Esophagus (tissue), 2 donors: ENCODE measurements around the gene SLC5A3. TPM values are rescaled to one million over a fixed set of nuclear protein-coding genes. Genes with fewer than 3 reads are reported as not detected.

Source experiments
- H3K27ac ChIP-seq, 2 donors: one replicate each; pipeline ENCODE4 v1.5.1; 2013; ENCODE audit warnings: low read depth in 2 of 2, mild to moderate bottlenecking in 2 of 2, inconsistent platforms in 1 of 2, low read length in 1 of 2, moderate library complexity in 1 of 2
- H3K27me3 ChIP-seq, 2 donors: one replicate each; pipeline ENCODE4 v1.6.1; 2013; ENCODE audit warnings: low read length in 2 of 2, control low read depth in 1 of 2, mild to moderate bottlenecking in 1 of 2; ENCODE audit not compliant: insufficient read depth in 2 of 2, control insufficient read depth in 1 of 2
- H3K36me3 ChIP-seq, 2 donors: one replicate each; pipeline ENCODE4 v1.6.1; 2013; ENCODE audit warnings: low read length in 1 of 2; ENCODE audit not compliant: control insufficient read depth in 2 of 2, insufficient read depth in 2 of 2
- H3K4me1 ChIP-seq, 2 donors: one replicate each; pipeline ENCODE4 v1.6.1; 2013; ENCODE audit warnings: low read length in 1 of 2; ENCODE audit not compliant: control insufficient read depth in 2 of 2, insufficient read depth in 2 of 2
- H3K4me3 ChIP-seq, 2 donors: one replicate each; pipeline ENCODE4 v1.5.1; 2013; ENCODE audit warnings: low read length in 2 of 2, mild to moderate bottlenecking in 2 of 2, low read depth in 1 of 2, moderate library complexity in 1 of 2
- H3K9me3 ChIP-seq, 2 donors: one replicate each; pipeline ENCODE4 v1.6.1; 2013; ENCODE audit warnings: mild to moderate bottlenecking in 2 of 2, low read depth in 1 of 2, low read length in 1 of 2, moderate library complexity in 1 of 2; ENCODE audit not compliant: control insufficient read depth in 2 of 2, insufficient read depth in 1 of 2
- WGBS, 2 donors: extraction: QIAGEN DNeasy Blood & Tissue Kit; methylation state at CpG; one replicate each; pipeline ENCODE4 v1.1.7; 2013; 5-methylcytosine and 5-hydroxymethylcytosine counted together
- polyA plus RNA-seq, 2 donors: library from polyadenylated mRNA; stranded (reverse); fragments of 200-250 nt; gene quantifications; one replicate each; pipeline ENCODE4 v1.2.3, GENCODE V29; 2013
- donor health status: healthy with polysubstance abuse.
- donor health status: Bipolar disorder and iron deficiency.

SLC5A3 gene
- polyA plus RNA-seq, 2 donors = 1.4 to 1.6 TPM

GRCh38 chr21:34093083-34093482 lies 19.7 kb downstream of the SLC5A3 start:
- Histone ChIP-seq H3K9me3 (no peaks in the 10 kb centered on the region), H3K4me1 (no peaks in the 10 kb centered on the region), H3K36me3 (peaks cover 9 to 12% of the 10 kb centered on the region in 2 donors), H3K27ac (no peak overlapping the region), H3K4me3 (no peak overlapping the region), H3K27me3 (no peaks in the 10 kb centered on the region)
- WGBS, 2 donors = 76 to 79% methylated on average over 3 of the region's 3 CpGs

DNA sequence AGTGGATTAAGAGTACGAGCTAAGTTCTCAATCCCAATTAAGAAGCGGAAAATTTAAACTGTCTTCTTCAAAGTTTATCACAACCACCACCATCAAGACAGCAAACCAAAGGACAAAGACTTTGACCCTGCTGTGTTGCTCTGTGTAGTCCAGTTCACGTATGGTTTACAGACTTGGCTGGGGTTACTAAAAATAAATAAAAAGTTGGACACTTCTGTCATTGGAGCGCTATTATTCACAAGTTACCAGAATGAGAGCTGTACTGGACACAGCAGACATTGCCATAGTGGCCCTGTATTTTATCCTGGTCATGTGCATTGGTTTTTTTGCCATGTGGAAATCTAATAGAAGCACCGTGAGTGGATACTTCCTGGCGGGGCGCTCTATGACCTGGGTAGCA lies 21.6 kb downstream of the SLC5A3 start:
- Histone ChIP-seq H3K36me3 (peaks cover 9 to 12% of the 10 kb centered on the region in 2 donors), H3K27me3 (no peaks in the 10 kb centered on the region), H3K4me1 (no peaks in the 10 kb centered on the region), H3K27ac (no peak overlapping the region), H3K9me3 (no peaks in the 10 kb centered on the region), H3K4me3 (no peak overlapping the region)
- 86 to 91% methylated on average over 7 of the region's 7 CpGs for WGBS, 2 donors

DNA sequence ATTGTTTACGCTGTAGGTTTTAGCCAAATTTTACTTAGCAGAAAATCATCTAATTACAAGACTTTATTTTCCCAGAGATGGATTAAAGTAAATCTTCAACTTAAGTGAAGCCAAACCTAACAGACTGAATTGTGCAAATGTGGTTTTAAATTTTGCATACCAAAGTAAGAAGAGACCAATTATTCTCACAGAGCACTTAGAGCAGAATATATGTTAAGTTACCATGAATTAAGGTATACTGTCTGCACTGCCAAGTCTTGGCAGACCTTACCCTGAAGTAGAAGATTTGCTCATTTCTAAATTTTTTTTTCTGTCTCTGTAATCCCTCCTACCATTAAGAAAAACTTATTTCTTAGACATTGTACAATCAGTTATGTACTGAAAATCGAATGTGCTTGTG lies 24.1 kb downstream of the SLC5A3 start:
- Histone ChIP-seq H3K27ac (no peak overlapping the region), H3K27me3 (no peaks in the 10 kb centered on the region), H3K9me3 (no peaks in the 10 kb centered on the region), H3K4me3 (no peak overlapping the region), H3K4me1 (no peaks in the 10 kb centered on the region), H3K36me3 (peaks cover 9 to 12% of the 10 kb centered on the region in 2 donors)
- WGBS, 2 donors = 78 to 79% methylated on average over 2 of the region's 2 CpGs

GRCh38 chr21:34100337-34100736 lies 27.0 kb downstream of the SLC5A3 start:
- Histone ChIP-seq H3K4me3 (no peak overlapping the region), H3K9me3 (no peaks in the 10 kb centered on the region), H3K27me3 (no peaks in the 10 kb centered on the region), H3K36me3 (peaks cover 5 to 11% of the 10 kb centered on the region in 2 donors), H3K4me1 (no peaks in the 10 kb centered on the region), H3K27ac (no peak overlapping the region)
- WGBS, 2 donors = 93 to 98% methylated on average over 2 of the region's 2 CpGs

DNA sequence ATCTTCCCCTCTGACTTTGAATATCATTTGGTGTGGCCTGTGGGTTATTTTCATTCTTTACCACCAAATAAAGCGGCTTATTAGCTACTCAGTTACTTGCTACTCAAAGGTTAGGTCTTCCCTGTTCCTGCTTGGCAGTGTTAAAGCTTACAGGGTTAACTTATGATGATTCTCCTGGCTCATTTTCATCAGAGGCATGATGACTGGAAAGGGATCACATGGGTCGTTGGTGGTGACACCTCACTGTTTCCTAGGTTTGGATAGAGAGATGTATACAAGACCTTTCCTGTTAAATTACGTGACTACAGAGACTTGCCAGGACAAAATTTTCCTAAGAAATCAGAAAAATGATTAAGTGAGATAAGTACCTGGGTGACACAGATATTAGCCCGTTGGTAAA lies 27.4 kb downstream of the SLC5A3 start:
- no peak overlapping the region for H3K4me3 ChIP-seq
- no peak overlapping the region for H3K27ac ChIP-seq
- H3K4me1 ChIP-seq = no peaks in the 10 kb centered on the region
- H3K9me3 ChIP-seq = no peaks in the 10 kb centered on the region
- no peaks in the 10 kb centered on the region for H3K27me3 ChIP-seq
- peaks cover 1 to 7% of the 10 kb centered on the region in 2 donors for H3K36me3 ChIP-seq
- 55 to 62% methylated on average over 4 of the region's 4 CpGs for WGBS, 2 donors

DNA sequence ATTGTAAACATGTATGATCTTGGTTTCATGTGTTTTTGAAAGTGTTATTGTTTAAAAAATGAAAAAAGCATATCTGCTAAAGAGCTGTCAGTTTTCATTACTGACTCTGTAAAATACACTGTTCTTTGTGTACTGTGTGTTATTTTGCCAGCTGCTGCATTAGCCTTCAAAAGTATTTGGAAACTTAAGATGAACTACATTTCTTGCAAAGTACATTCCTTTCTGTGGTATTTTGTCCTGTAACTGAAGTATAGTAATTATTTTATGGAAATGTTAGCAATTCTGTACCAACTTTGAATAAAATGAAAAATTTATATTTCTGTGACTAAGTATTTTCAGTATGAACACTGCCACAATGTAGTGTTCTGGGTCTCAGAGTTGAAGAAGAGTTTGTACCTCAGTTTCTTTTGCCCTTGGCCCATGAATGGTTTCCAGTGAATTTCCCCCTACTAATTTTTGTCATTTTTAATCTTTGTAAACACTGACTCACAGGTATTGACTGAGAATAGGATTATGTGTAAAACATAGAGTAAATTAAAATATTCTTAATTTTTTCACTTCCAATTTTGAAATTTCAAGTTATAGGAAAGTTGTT lies 32.7 kb downstream of the SLC5A3 start:
- Histone ChIP-seq H3K4me1 (no peaks in the 10 kb centered on the region), H3K27me3 (no peaks in the 10 kb centered on the region), H3K36me3 (no peaks in the 10 kb centered on the region), H3K27ac (no peak overlapping the region), H3K9me3 (no peaks in the 10 kb centered on the region), H3K4me3 (no peak overlapping the region)

GRCh38 chr21:34107606-34108005 lies 34.2 kb downstream of the SLC5A3 start:
- no peaks in the 10 kb centered on the region for H3K4me1 ChIP-seq
- H3K4me3 ChIP-seq = no peak overlapping the region
- no peaks in the 10 kb centered on the region for H3K9me3 ChIP-seq
- no peaks in the 10 kb centered on the region for H3K36me3 ChIP-seq
- no peaks in the 10 kb centered on the region for H3K27me3 ChIP-seq
- WGBS, 2 donors = 83 to 84% methylated on average over 1 of the region's 1 CpG
- H3K27ac ChIP-seq = no peak overlapping the region

DNA sequence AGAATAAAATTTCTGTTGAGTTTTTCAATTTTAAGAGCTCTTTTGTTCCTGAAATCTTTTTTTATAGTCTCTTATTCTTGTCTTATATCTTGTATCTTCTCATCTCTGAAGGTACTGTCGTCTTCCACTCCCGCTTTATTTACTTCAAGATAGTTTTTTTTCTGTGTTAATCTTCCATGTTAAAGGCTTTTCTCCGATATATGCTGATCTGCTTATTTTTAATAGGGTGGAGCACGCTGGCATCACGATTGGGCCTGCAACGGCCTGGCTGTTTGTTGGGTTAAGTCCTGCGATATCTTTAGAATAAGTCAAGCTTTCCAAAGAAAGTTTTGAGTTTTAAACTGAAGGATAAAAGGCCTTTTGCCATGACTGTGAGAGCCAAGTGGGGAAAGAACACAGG lies 35.7 kb downstream of the SLC5A3 start:
- H3K4me1 ChIP-seq = peaks cover 0 to 2% of the 10 kb centered on the region in 2 donors
- H3K27me3 ChIP-seq = no peaks in the 10 kb centered on the region
- H3K4me3 ChIP-seq = no peak overlapping the region
- H3K36me3 ChIP-seq = no peaks in the 10 kb centered on the region
- H3K9me3 ChIP-seq = no peaks in the 10 kb centered on the region
- H3K27ac ChIP-seq = no peak overlapping the region
- 89 to 93% methylated on average over 7 of the region's 7 CpGs for WGBS, 2 donors

GRCh38 chr21:34110594-34111202 lies 37.3 kb downstream of the SLC5A3 start:
- Histone ChIP-seq H3K9me3 (no peaks in the 10 kb centered on the region), H3K27ac (no peak overlapping the region), H3K27me3 (no peaks in the 10 kb centered on the region), H3K36me3 (no peaks in the 10 kb centered on the region), H3K4me1 (peaks cover 0 to 2% of the 10 kb centered on the region in 2 donors), H3K4me3 (no peak overlapping the region)
- WGBS, 2 donors = 86 to 93% methylated on average over 8 of the region's 8 CpGs
